ENCODE results near the gene GNAS.

Gene GNAS

DNA sequence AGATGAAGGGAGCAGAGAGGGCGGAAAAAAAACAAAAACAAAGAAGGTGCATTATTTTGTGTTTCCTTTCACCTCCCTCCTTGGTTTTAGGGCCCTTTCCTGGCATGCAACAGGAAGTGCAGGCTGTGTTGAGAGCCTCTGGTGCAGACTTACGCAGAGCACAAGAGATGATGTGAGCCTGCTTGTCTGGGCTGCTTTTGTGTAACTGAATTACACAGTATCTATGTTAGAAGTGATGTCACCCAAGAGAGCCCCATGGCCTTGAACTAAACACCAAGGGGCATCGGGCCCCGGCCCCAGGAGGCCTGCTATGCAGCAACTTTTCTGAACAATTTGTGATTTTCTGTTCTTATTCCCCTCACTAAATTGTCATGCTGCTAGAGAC is 25.5 kb downstream of the GNAS start:
- no peak for DNase-seq (ENCODE audit: low read depth in 2 of 2, low spot score in 1 of 2)

DNA sequence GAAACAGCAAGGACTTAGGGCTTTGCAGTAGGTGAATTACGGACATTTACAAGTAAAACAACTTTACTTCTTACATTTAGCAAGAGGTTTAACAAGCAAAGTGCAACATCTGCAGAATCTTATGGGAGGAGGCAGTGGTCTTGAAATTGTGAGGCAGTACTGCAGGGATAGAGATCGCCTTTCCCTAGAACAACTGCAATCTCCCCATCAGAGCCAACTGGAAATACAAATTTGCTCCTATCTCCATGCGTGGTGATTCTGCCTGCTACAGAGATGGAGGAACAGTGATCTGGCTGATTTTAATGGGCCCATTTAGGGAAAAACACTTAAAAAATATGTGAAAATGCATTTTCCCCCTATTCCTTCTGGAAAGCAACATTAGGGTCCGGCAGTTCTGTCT is 25.9 kb downstream of the GNAS start:
- no peak for DNase-seq (ENCODE audit: low read depth in 2 of 2, low spot score in 1 of 2)

GRCh38 chr20:58880441-58880840 is 27.9 kb downstream of the GNAS start:
- DNase-seq (ENCODE audit: low read depth in 2 of 2, low spot score in 1 of 2): no peak

- DNase-seq (ENCODE audit: low read depth in 2 of 2, low spot score in 1 of 2): no peak
These were observed 28.7 kb downstream of the GNAS start for GRCh38 chr20:58880994-58881752.

DNA sequence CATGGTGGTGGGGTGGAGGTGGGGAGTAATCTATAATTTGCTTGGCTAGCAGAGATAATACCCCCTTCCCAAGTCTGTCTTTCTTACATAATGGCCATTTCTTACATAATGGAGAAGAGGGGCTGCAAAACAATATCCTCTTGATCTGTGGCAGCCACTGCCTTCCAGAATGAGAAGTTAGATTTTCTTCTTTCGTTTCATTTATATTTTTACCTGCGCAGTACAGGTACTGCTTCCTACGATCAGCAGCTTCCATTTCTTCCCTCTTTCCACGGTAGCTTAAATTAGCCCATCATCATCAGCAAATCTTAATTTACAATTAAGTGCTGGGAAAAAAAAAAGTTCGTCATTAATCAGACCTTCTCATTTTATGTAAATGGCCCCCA is 30.2 kb downstream of the GNAS start:
- no peak for DNase-seq (ENCODE audit: low read depth in 2 of 2, low spot score in 1 of 2)

DNA sequence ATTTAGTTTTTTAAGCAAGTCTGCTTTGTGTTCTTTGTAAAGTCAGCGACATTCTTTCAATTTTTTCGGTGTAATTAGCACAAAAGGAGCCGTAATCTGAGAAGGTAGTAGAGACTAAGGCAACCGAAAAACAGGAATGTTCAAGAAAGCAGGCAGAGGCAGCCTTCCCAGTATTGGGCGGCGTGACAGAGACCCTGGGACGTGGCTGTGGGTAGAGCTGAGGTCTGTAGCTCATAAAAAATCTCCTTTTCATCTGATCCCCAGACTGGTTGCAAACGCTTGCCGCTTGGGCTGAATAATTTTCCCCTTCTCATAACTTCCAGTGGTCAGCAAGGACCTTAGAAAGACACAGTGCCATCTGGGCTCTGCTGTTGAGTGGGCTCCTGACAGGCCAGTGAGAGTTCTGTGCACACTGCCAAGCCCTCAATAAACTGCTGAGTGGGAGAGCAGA is 30.8 kb downstream of the GNAS start:
- no peak for DNase-seq (ENCODE audit: low read depth in 2 of 2, low spot score in 1 of 2)

DNA sequence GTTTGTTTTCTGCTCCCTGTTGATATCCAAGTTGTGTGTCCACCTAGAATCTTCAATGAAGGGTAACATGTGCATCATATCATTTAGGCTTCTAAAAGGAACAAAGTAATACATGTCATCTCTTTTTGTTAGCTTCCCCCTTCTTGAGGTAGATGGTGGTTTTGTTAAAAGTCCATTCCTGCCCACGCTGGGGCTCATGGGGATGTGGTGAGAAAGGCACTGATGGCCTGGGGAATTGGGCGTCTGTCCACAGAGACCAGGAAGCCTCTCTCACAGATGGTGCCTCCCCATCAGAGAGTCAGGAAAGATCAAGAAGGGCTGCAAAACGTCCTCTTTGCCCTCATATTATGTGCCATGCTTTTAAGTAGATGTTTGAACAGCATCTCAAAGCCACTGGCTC is 32.5 kb downstream of the GNAS start:
- no peak for DNase-seq (ENCODE audit: low read depth in 2 of 2, low spot score in 1 of 2)

- DNase-seq (ENCODE audit: low read depth in 2 of 2, low spot score in 1 of 2): no peak
These were observed 34.0 kb downstream of the GNAS start for GRCh38 chr20:58886546-58886945.

DNA sequence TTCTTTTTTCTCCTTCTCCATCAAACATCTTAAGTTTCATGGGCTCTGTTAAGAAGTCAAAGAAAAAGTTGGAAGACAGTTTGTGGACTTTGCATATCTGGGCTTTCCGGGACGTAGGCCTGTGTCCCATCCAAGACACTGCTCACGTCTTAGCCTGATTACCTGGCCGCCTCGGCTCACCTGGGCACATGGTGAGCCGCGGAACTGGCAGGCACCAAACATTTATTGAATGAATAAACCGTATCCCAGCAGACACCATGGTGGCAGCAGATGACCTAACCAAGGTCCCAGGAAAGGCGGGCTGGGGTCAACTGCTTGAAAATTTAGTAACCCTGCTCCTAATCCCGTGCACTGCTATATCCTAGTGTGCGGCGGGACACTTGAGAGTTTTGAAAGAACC is 35.6 kb downstream of the GNAS start:
- no peak for DNase-seq (ENCODE audit: low read depth in 2 of 2, low spot score in 1 of 2)

DNA sequence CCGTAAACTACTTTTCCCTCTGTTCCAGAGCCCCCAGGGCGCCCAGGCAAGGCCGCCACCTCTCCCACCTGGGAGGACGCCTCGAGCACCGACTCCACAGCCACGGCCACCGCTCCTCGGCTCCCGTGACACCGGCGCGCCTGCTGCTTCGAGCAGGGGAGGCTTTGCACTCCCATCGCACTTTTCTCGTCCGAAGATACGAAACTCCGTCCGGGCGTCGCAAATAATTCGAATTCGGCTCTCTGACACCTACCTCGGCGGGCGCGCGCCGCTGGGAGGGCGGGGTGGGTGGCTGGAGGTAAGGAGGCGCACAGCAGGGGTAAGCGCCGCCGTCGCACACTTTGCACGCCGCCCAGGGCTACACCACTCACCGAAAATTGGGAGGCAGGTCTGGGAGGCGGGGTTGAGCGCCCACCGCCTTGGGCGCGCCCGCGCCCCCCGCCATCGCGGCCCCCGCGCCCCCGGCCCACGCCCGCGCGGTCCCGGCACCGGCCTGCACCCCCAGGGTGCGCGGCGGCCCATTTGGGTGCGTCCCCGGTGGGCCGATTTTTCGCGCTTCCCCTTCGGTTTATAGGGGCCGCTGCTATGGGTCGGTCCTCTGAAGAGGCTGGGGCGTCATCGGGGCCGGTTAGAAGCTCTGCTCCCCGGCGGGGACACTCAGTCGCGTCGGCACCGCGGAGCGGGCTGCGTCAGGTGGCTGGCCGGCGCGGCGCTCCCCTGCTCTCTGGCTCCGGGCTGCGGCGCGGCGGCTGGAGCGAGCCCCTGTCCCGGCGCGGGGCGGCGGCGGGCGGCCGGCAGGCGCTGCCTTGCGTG is 36.2 kb downstream of the GNAS start:
- DNase-seq (ENCODE audit: low read depth in 2 of 2, low spot score in 1 of 2): peak; percentile 49 to 73

- DNase-seq (ENCODE audit: low read depth in 2 of 2, low spot score in 1 of 2): no peak
These were observed 36.8 kb downstream of the GNAS start for GRCh38 chr20:58889334-58889760.

GRCh38 chr20:58889798-58890517 is 37.4 kb downstream of the GNAS start:
- DNase-seq (ENCODE audit: low read depth in 2 of 2, low spot score in 1 of 2): no peak

GRCh38 chr20:58890518-58891085 is 38.1 kb downstream of the GNAS start:
- DNase-seq (ENCODE audit: low read depth in 2 of 2, low spot score in 1 of 2): peak; percentile 46 to 65

DNA sequence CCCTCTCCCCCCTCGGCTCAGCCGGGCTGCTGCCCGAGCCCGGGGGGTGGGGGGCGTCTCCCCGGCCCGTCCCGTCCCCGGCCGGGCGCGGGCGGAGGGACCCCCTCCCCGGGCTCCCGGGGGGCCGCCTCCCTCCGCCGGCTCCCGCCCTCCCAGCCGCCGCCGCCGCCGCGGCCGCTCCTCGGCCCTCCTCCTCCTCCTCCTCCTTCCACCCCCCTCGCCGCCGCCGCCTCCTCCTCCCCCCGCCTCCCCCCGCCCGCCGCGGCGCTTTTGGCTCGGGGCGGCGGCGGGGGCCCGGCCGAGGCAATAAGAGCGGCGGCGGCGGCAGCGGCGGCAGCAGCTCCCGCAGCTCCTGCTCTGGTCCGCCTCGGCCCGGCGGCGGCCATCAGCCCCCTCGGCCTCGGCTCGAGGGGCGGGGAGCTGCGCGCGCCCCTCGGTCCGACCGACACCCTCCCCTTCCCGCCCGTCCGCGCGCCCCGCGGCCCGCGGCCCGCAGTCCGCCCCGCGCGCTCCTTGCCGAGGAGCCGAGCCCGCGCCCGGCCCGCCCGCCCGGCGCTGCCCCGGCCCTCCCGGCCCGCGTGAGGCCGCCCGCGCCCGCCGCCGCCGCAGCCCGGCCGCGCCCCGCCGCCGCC is 38.7 kb downstream of the GNAS start:
- DNase-seq (ENCODE audit: low read depth in 2 of 2, low spot score in 1 of 2): peak; percentile 39 to 66

DNA sequence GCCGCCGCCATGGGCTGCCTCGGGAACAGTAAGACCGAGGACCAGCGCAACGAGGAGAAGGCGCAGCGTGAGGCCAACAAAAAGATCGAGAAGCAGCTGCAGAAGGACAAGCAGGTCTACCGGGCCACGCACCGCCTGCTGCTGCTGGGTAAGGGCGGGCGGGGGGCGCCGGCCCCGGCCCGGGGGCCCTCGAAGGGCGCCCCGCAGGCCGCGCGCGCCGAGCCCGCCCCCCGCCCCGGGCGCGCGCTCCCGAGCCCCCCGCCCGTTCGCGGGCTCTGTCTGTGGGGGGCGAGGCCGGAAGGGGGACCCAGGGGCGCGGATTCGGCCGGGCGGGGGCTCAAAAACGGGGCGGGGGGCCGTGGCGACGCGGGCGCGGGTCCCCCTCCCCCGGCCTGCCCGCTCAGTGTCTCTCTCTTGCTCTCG is 39.2 kb downstream of the GNAS start:
- no peak for DNase-seq (ENCODE audit: low read depth in 2 of 2, low spot score in 1 of 2)

GRCh38 chr20:58892141-58892931 is 39.8 kb downstream of the GNAS start:
- DNase-seq (ENCODE audit: low read depth in 2 of 2, low spot score in 1 of 2): peak; percentile 43 to 63

GRCh38 chr20:58892932-58893224 is 40.4 kb downstream of the GNAS start:
- no peak for DNase-seq (ENCODE audit: low read depth in 2 of 2, low spot score in 1 of 2)

DNA sequence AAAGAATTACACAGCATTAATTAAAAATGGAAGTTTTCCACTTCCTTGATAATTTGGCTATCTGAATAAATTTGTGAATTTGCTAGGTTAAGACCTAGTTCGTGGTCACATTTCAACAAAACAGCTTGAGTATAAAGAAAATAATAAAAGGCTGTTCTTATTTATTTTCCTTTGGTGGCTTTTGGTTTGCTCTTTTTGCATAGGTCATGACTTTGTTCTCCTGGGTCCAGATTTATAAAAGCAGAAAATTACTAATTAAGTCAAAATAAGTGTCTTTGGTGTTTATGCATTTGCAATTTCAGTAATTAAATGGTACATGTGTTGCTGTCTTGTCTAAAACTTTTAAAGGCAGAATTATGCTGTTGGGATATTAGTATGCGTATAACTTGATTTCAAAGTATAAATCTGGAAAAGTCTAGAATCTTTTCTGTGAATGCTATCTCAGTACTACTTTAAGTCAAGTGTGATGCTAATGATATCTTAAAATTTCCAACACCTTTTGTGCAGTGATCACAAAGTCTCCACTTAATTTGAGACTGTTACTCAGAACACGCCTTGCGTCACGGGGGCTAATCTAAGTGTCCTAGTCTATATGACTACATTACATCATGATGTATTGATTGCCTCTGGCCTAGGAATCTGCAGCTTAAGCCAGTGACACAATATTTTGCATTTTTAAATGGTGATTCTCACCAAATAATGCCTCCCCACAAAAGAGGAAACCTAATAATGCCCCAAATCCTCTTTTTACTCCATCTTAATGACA is 41.0 kb downstream of the GNAS start:
- DNase-seq (ENCODE audit: low read depth in 2 of 2, low spot score in 1 of 2): no peak

- DNase-seq (ENCODE audit: low read depth in 2 of 2, low spot score in 1 of 2): no peak
These were observed 42.3 kb downstream of the GNAS start for GRCh38 chr20:58894652-58895447.
